Right renal cortex interstitium (tissue), 3 donors: ENCODE results near the gene CSF3. TPM values are rescaled to one million over a fixed set of nuclear protein-coding genes. Genes with fewer than 3 reads are reported as not detected.
A peak's percentile ranks its signal among the peaks of the same experiment; 100 is the strongest.

Experiments used
- DNase-seq, 3 donors: peaks; one replicate each; pipeline ENCODE4 v3.0.0-alpha.2; 2013; ENCODE audit warnings: low read depth in 3 of 3, low spot score in 2 of 3
- polyA plus RNA-seq, 3 donors: library from polyadenylated mRNA; unstranded; fragments of 120-200 nt; gene quantifications; one replicate each; pipeline ENCODE4 v1.2.1, GENCODE V29; 2013; ENCODE audit not compliant: insufficient read length in 3 of 3

The CSF3 gene
- not detected for polyA plus RNA-seq

GRCh38 chr17:40015005-40015997 lies at the start of gene CSF3:
Gene CSF3 (plus strand): TSS chr17:40015440. CDS start chr17:40015475, 35 bp downstream.
- DNase-seq = no peak

GRCh38 chr17:39966771-39967170 lies 48.5 kb upstream of the CSF3 start:
- no peak for DNase-seq

GRCh38 chr17:39968761-39969160 lies 46.5 kb upstream of the CSF3 start:
- no peak for DNase-seq

- DNase-seq = no peak
Observed at GRCh38 chr17:39969375-39969774, 45.9 kb upstream of the CSF3 start.

GRCh38 chr17:39970157-39970692 lies 45.0 kb upstream of the CSF3 start:
- no peak for DNase-seq

GRCh38 chr17:39971076-39971603 lies 44.1 kb upstream of the CSF3 start:
- no peak for DNase-seq

- DNase-seq = no peak
Observed at GRCh38 chr17:39972271-39972670, 43.0 kb upstream of the CSF3 start.

- no peak for DNase-seq
Observed at GRCh38 chr17:39973496-39973895, 41.7 kb upstream of the CSF3 start.

- DNase-seq = no peak
Observed at GRCh38 chr17:39974433-39974832, 40.8 kb upstream of the CSF3 start.

- no peak for DNase-seq
Observed at GRCh38 chr17:39975801-39976200, 39.4 kb upstream of the CSF3 start.

- no peak for DNase-seq
Observed at GRCh38 chr17:39979016-39979670, 36.1 kb upstream of the CSF3 start.

GRCh38 chr17:39979893-39980350 lies 35.3 kb upstream of the CSF3 start:
- DNase-seq = no peak

GRCh38 chr17:39980351-39981206 lies 34.7 kb upstream of the CSF3 start, which contains the start of gene PSMD3:
Gene PSMD3 (plus strand): TSS chr17:39980807. CDS start chr17:39980971, 164 bp downstream.
- peak; percentile 99 to 100 (median 100) for DNase-seq

- DNase-seq = no peak
Observed at GRCh38 chr17:39981207-39981741, 34.0 kb upstream of the CSF3 start.

- DNase-seq = no peak
Observed at GRCh38 chr17:39981766-39982375, 33.4 kb upstream of the CSF3 start.

- no peak for DNase-seq
Observed at GRCh38 chr17:39988206-39988810, 26.9 kb upstream of the CSF3 start.

- no peak for DNase-seq
Observed at GRCh38 chr17:39994448-39994847, 20.8 kb upstream of the CSF3 start.

- DNase-seq = no peak
Observed at GRCh38 chr17:39995438-39995837, 19.8 kb upstream of the CSF3 start.

GRCh38 chr17:39996162-39996561 lies 19.1 kb upstream of the CSF3 start:
- no peak for DNase-seq
